H1 (cell line): ENCODE results near the gene CASP5. TPM values are rescaled to one million over a fixed set of nuclear protein-coding genes. Genes with fewer than 3 reads are reported as not detected.

ENCODE experiments used
- CTCF ChIA-PET: fragments of 300-600 bp; sonication (Branson Sonifier 250); formaldehyde crosslinking; loops from one replicate; lab custom pipeline; 2021; ENCODE audit not compliant: partially characterized antibody; lab: Charles Lee
- POLR2A ChIA-PET: fragments of 300-600 bp; sonication (Branson Sonifier 250); formaldehyde crosslinking; loops from one replicate; lab custom pipeline; 2021; ENCODE audit warnings: inconsistent platforms; ENCODE audit not compliant: partially characterized antibody; lab: Charles Lee
- DNase-seq, 2 experiments: peaks; one replicate each; pipeline versions ENCODE4 v3.0.0 to v3.0.0-alpha.2; 2010 to 2022; ENCODE audit warnings: low spot score in 2 of 2, low read depth in 1 of 2, mixed read lengths in 1 of 2
- FAIRE-seq: peaks from 2 replicates; lab custom pipeline; 2011; peaks lifted over from hg19 to GRCh38; lab: Jason Lieb, UNC
- H2AFZ ChIP-seq: 2 replicates; pipeline ENCODE4 v1.8.1; 2012; ENCODE audit warnings: low read length, inconsistent platforms
- H2AK5ac ChIP-seq: 2 replicates; pipeline ENCODE4 v1.6.1; 2013; ENCODE audit warnings: low read depth, low read length
- H2BK120ac ChIP-seq: replicated peaks from 2 replicates; pipeline ENCODE3; 2013; ENCODE audit warnings: low read depth, low read length, inconsistent platforms
- H2BK12ac ChIP-seq: 2 replicates; pipeline ENCODE4 v1.6.1; 2013; ENCODE audit warnings: low read depth, low read length
- H2BK15ac ChIP-seq: 2 replicates; pipeline ENCODE4 v1.6.1; 2013; ENCODE audit warnings: low read length
- H2BK20ac ChIP-seq: 2 replicates; pipeline ENCODE4 v1.6.1; 2013; ENCODE audit warnings: low read length
- H2BK5ac ChIP-seq: 2 replicates; pipeline ENCODE4 v1.6.1; 2013; ENCODE audit warnings: low read depth, low read length
- H3K14ac ChIP-seq: 2 replicates; pipeline ENCODE4 v1.6.1; 2013; ENCODE audit warnings: inconsistent platforms; ENCODE audit not compliant: insufficient read length
- H3K18ac ChIP-seq: 2 replicates; pipeline ENCODE4 v1.6.1; 2013; ENCODE audit warnings: low read length; ENCODE audit errors: extremely low read depth
- H3K23ac ChIP-seq: 2 replicates; pipeline ENCODE4 v1.6.1; 2013; ENCODE audit warnings: inconsistent platforms; ENCODE audit not compliant: insufficient read length
- H3K23me2 ChIP-seq: 2 replicates; pipeline ENCODE4 v1.6.1; 2013; ENCODE audit warnings: low read depth, low read length
- H3K27ac ChIP-seq: 2 replicates; pipeline ENCODE4 v1.6.1; 2011; ENCODE audit warnings: low read depth, low read length, inconsistent platforms
- H3K27me3 ChIP-seq, 4 experiments: replicated peaks in 1 of 4; 1 replicate in 1 of 4; 2 replicates in 3 of 4; pipeline versions ENCODE4 v1.6.1 to v1.8.1; 2011 to 2013; ENCODE audit warnings: low read length in 3 of 4, mild to moderate bottlenecking in 3 of 4, inconsistent platforms in 2 of 4, mixed read lengths in 2 of 4, moderate library complexity in 1 of 4; ENCODE audit not compliant: control insufficient read depth in 3 of 4, insufficient read depth in 3 of 4; ENCODE audit errors: extremely low read depth in 1 of 4
- H3K36me3 ChIP-seq, 4 experiments: 2 replicates each; pipeline versions ENCODE4 v1.6.1 to v1.8.1; 2011 to 2013; ENCODE audit warnings: mild to moderate bottlenecking in 4 of 4, low read length in 3 of 4, moderate library complexity in 2 of 4, control low read depth in 1 of 4, inconsistent platforms in 1 of 4; ENCODE audit not compliant: insufficient read depth in 4 of 4, control insufficient read depth in 2 of 4
- H3K4ac ChIP-seq: replicated peaks from 2 replicates; pipeline ENCODE3; 2013; ENCODE audit warnings: low read length, low read depth, mixed read lengths, inconsistent platforms; ENCODE audit not compliant: insufficient read length
- H3K4me1 ChIP-seq, 4 experiments: replicated peaks in 1 of 4; 1 replicate in 1 of 4; 2 replicates in 3 of 4; pipeline versions ENCODE4 v1.6.1 to v1.8.1; 2011 to 2013; ENCODE audit warnings: low read length in 3 of 4, inconsistent platforms in 2 of 4, mixed read lengths in 1 of 4; ENCODE audit not compliant: insufficient read depth in 4 of 4, control insufficient read depth in 3 of 4
- H3K4me2 ChIP-seq, 2 experiments: 2 replicates each; pipeline versions ENCODE4 v1.6.1 to v1.8.1; 2011 to 2013; ENCODE audit warnings: low read depth in 2 of 2, low read length in 2 of 2, control low read depth in 1 of 2, inconsistent platforms in 1 of 2, mild to moderate bottlenecking in 1 of 2; ENCODE audit not compliant: insufficient read depth in 1 of 2
- H3K4me3 ChIP-seq, 4 experiments: fragments of 200-600, 300-600 bp in 1 of 4; sonication (generic), shearing (Covaris generic), sonication (Bioruptor Twin) in 1 of 4; 2 replicates each; pipeline versions ENCODE4 v1.5.1 to v1.8.1; 2011 to 2016; ENCODE audit warnings: low read length in 4 of 4, low read depth in 3 of 4, control low read depth in 2 of 4, inconsistent platforms in 2 of 4, mild to moderate bottlenecking in 2 of 4, mixed read lengths in 1 of 4, moderate library complexity in 1 of 4; ENCODE audit not compliant: insufficient read depth in 2 of 4; ENCODE audit errors: extremely low read depth in 1 of 4
- H3K56ac ChIP-seq: replicated peaks from 2 replicates; pipeline ENCODE3; 2013; ENCODE audit warnings: low read depth, mild to moderate bottlenecking, mixed read lengths, low read length, inconsistent platforms; ENCODE audit not compliant: insufficient read length
- H3K79me1 ChIP-seq: 2 replicates; pipeline ENCODE4 v1.6.1; 2013; ENCODE audit warnings: low read depth, low read length, control low read depth
- H3K79me2 ChIP-seq, 2 experiments: 2 replicates each; pipeline versions ENCODE4 v1.6.1 to v1.8.1; 2012 to 2013; ENCODE audit warnings: low read length in 2 of 2, mild to moderate bottlenecking in 2 of 2, inconsistent platforms in 1 of 2; ENCODE audit not compliant: insufficient read depth in 2 of 2, control insufficient read depth in 1 of 2
- H3K9ac ChIP-seq, 4 experiments: replicated peaks in 1 of 4; 1 replicate in 1 of 4; 2 replicates in 3 of 4; pipeline versions ENCODE4 v1.6.1 to v1.8.1; 2011 to 2013; ENCODE audit warnings: low read depth in 3 of 4, low read length in 3 of 4, control low read depth in 2 of 4, mild to moderate bottlenecking in 2 of 4, moderate library complexity in 2 of 4, inconsistent platforms in 1 of 4; ENCODE audit errors: extremely low read depth in 1 of 4
- H3K9me3 ChIP-seq, 2 experiments: 2 replicates each; pipeline versions ENCODE4 v1.6.1 to v1.8.1; 2012 to 2013; ENCODE audit warnings: mild to moderate bottlenecking in 2 of 2, moderate library complexity in 2 of 2, control low read depth in 1 of 2, inconsistent platforms in 1 of 2, low read depth in 1 of 2, low read length in 1 of 2, mixed read lengths in 1 of 2; ENCODE audit not compliant: insufficient read depth in 2 of 2
- H4K20me1 ChIP-seq, 2 experiments: replicated peaks in 1 of 2; 2 replicates each; pipeline versions ENCODE3 to v1.8.1; 2011 to 2013; ENCODE audit warnings: inconsistent platforms in 2 of 2, low read length in 2 of 2, mild to moderate bottlenecking in 1 of 2; ENCODE audit not compliant: insufficient read depth in 2 of 2, control insufficient read depth in 1 of 2
- H4K5ac ChIP-seq: 2 replicates; pipeline ENCODE4 v1.6.1; 2013; ENCODE audit warnings: low read length, low read depth, mixed read lengths, inconsistent platforms; ENCODE audit not compliant: insufficient read length
- H4K8ac ChIP-seq: 2 replicates; pipeline ENCODE4 v1.8.0; 2013; ENCODE audit warnings: mild to moderate bottlenecking, moderate library complexity, low read length, inconsistent platforms; ENCODE audit not compliant: insufficient read depth; ENCODE audit errors: extremely low read depth
- H4K91ac ChIP-seq: replicated peaks from 2 replicates; pipeline ENCODE3; 2013; ENCODE audit warnings: low read length, mixed read lengths, inconsistent platforms; ENCODE audit not compliant: insufficient read length
- ATF3 ChIP-seq: IDR thresholded peaks from 2 replicates; pipeline ENCODE4 v1.6.1; 2011; ENCODE audit warnings: low read depth, mild to moderate bottlenecking, low read length; ENCODE audit not compliant: insufficient read depth
- CHD1 ChIP-seq: IDR thresholded peaks from 2 replicates; pipeline ENCODE4 v1.6.1; 2012; ENCODE audit warnings: low read depth, low read length, improper control_type of control experiment
- KDM4A ChIP-seq: IDR thresholded peaks from one replicate; pipeline ENCODE4 v1.7.1; 2012; ENCODE audit warnings: low read depth, mild to moderate bottlenecking, moderate library complexity, low read length, inconsistent platforms; ENCODE audit not compliant: severe bottlenecking
- MAFK ChIP-seq: IDR thresholded peaks from 2 replicates; pipeline ENCODE4 v1.6.1; 2012; ENCODE audit warnings: low read depth, mild to moderate bottlenecking, improper control_type of control experiment, low read length
- MAX ChIP-seq: IDR thresholded peaks from 2 replicates; pipeline ENCODE4 v1.6.1; 2012; ENCODE audit warnings: inconsistent platforms
- NRF1 ChIP-seq: IDR thresholded peaks from 2 replicates; pipeline ENCODE4 v1.6.1; 2011; ENCODE audit warnings: mild to moderate bottlenecking, low read depth, low read length, improper control_type of control experiment
- SIX5 ChIP-seq: IDR thresholded peaks from 2 replicates; pipeline ENCODE4 v1.6.1; 2011; ENCODE audit warnings: mild to moderate bottlenecking, low read depth, low read length
- SP1 ChIP-seq: IDR thresholded peaks from 2 replicates; pipeline ENCODE4 v1.6.1; 2011; ENCODE audit warnings: low read depth, low read length
- WGBS, 2 experiments: shearing (Covaris generic) in 1 of 2; methylation state at CpG; one replicate each; pipeline versions ENCODE4 v1.1.6 to v1.1.7; 2013 to 2015; ENCODE audit warnings: low lambda C conversion rate in 2 of 2, mixed read lengths in 2 of 2, inconsistent platforms in 1 of 2, low coverage in 1 of 2, missing lambda C conversion rate in 1 of 2; ENCODE audit not compliant: insufficient replicate concordance in 2 of 2, insufficient coverage in 1 of 2, insufficient read length in 1 of 2; ENCODE audit errors: extremely low coverage in 1 of 2, missing lambda C conversion rate in 1 of 2; 5-methylcytosine and 5-hydroxymethylcytosine counted together
- polyA plus RNA-seq, 7 experiments: library from polyadenylated mRNA; depleted of rRNA in 3 of 7; stranded (reverse) in 5 of 7; unstranded in 2 of 7; fragments of >200 nt in 5 of 7; fragments of 200-250 nt in 2 of 7; gene quantifications; 1 replicate in 5 of 7; 2 replicates in 1 of 7; 4 replicates in 1 of 7; pipeline versions ENCODE4 v1.2.1 to v1.2.3, GENCODE V29; 2011 to 2013; ENCODE audit warnings: missing spikeins in 2 of 7, mixed read lengths in 2 of 7
- total RNA-seq: library from RNA; stranded (reverse); fragmentation: NEBNext Ultra II Directional; extraction: Animal tissue kit (Norgen Biotek cat#: 25700); gene quantifications from 2 replicates; pipeline ENCODE4 v1.2.1, GENCODE V29; 2021
- TF ChIP-seq, protein P1 (sequence below): IDR thresholded peaks from 2 replicates; pipeline ENCODE4 v1.6.1; 2011; ENCODE audit warnings: low read length, improper control_type of control experiment

Gene CASP5
- total and polyA plus RNA-seq, 2 of the 8 experiments (the other 6 are each of a cell fraction or from before 2014, with no cell fraction given), result not detected

GRCh38 chr11:104973616-104974015 is 49.4 kb downstream of the CASP5 start:
- 100% methylated on average over 2 of the region's 2 CpGs; no CpG with 5 or more reads in 1 of the 2 experiments for WGBS, 2 experiments
- FAIRE-seq, result no peak
- TF ChIP-seq MAX, result no peak
- no peak for TF ChIP-seq MAFK
- no peak for TF ChIP-seq NRF1
- TF ChIP-seq, protein P1, sequence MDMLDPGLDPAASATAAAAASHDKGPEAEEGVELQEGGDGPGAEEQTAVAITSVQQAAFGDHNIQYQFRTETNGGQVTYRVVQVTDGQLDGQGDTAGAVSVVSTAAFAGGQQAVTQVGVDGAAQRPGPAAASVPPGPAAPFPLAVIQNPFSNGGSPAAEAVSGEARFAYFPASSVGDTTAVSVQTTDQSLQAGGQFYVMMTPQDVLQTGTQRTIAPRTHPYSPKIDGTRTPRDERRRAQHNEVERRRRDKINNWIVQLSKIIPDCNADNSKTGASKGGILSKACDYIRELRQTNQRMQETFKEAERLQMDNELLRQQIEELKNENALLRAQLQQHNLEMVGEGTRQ, result no peak
- TF ChIP-seq SIX5, result no peak
- TF ChIP-seq KDM4A, result no peak
- TF ChIP-seq ATF3, result no peak
- no peak for TF ChIP-seq SP1
- TF ChIP-seq CHD1, result no peak

More at GRCh38 chr11:104973616-104974015, 49.4 kb downstream of the CASP5 start:
- H4K91ac ChIP-seq, result no peak overlapping the region
- peaks cover 0 to 7% (median 3%) of the 10 kb centered on the region in 4 experiments; a peak in 4 of 7 replicates for H3K4me1 ChIP-seq
- H3K79me1 ChIP-seq, result no peaks in the 10 kb centered on the region
- no peak overlapping the region for H3K18ac ChIP-seq
- no peak overlapping the region for H2BK20ac ChIP-seq
- H2AFZ ChIP-seq, result no peak overlapping the region
- H3K36me3 ChIP-seq, result no peaks in the 10 kb centered on the region; a peak in 2 of 8 replicates
- H3K4me3 ChIP-seq, result no peak overlapping the region
- H3K79me2 ChIP-seq, result no peaks in the 10 kb centered on the region
- no peak overlapping the region for H3K4me2 ChIP-seq
- no peak overlapping the region for H2AK5ac ChIP-seq
- no peak overlapping the region for H3K14ac ChIP-seq
- DNase-seq, result no peak
- H3K23ac ChIP-seq, result no peak overlapping the region
- H4K5ac ChIP-seq, result no peak overlapping the region
- H2BK15ac ChIP-seq, result no peak overlapping the region
- H3K27ac ChIP-seq, result no peak overlapping the region
- ChIA-PET CTCF (interaction anchor here (0.6 kb wide), 2 partner anchors 489 to 899 kb away, joined by 3 to 4 read pairs; no protein-coding TSS in a partner anchor), POLR2A (no interaction called here)
- no peak overlapping the region for H4K8ac ChIP-seq
- H3K4ac ChIP-seq, result no peak overlapping the region
- no peak overlapping the region for H2BK120ac ChIP-seq
- H3K9ac ChIP-seq, result no peak overlapping the region
- H4K20me1 ChIP-seq, result no peaks in the 10 kb centered on the region
- H3K27me3 ChIP-seq, result no peaks in the 10 kb centered on the region
- H2BK12ac ChIP-seq, result no peak overlapping the region
- no peaks in the 10 kb centered on the region for H3K23me2 ChIP-seq
- peaks cover 7 to 16% of the 10 kb centered on the region in 2 experiments; a peak in 3 of 4 replicates for H3K9me3 ChIP-seq
- H2BK5ac ChIP-seq, result no peak overlapping the region
- no peak overlapping the region for H3K56ac ChIP-seq
